Neutrophil (primary cell): ENCODE data around the gene CRYBB1.

Experiments
- H3K27ac ChIP-seq: fragments of 200-600 bp; sonication (generic); 2 replicates; pipeline ENCODE4 v1.5.1; 2016; ENCODE audit warnings: mild to moderate bottlenecking, moderate library complexity
- H3K27me3 ChIP-seq: fragments of 200-600 bp; sonication (generic); 2 replicates; pipeline ENCODE4 v1.6.0; 2016; ENCODE audit warnings: mild to moderate bottlenecking
- H3K36me3 ChIP-seq: fragments of 200-600 bp; sonication (generic); 2 replicates; pipeline ENCODE4 v1.5.1; 2017
- H3K4me1 ChIP-seq, 2 experiments: fragments of 200-600 bp in 1 of 2; sonication (generic) in 1 of 2; 1 replicate in 1 of 2; 2 replicates in 1 of 2; pipeline versions ENCODE4 v1.5.1 to v1.6.1; 2013 to 2016; ENCODE audit warnings: low read depth in 1 of 2, low read length in 1 of 2, mild to moderate bottlenecking in 1 of 2, moderate library complexity in 1 of 2; ENCODE audit not compliant: control insufficient read depth in 1 of 2, insufficient read depth in 1 of 2
- H3K4me3 ChIP-seq, 2 experiments: fragments of 200-600 bp in 1 of 2; sonication (generic) in 1 of 2; 1 replicate in 1 of 2; 2 replicates in 1 of 2; pipeline ENCODE4 v1.5.1; 2013 to 2016; ENCODE audit warnings: low read depth in 1 of 2, low read length in 1 of 2, mild to moderate bottlenecking in 1 of 2, moderate library complexity in 1 of 2
- H3K9me3 ChIP-seq: fragments of 200-600 bp; sonication (generic); 2 replicates; pipeline ENCODE4 v1.5.1; 2016
- TF ChIP-seq, protein P1 (sequence below): fragments of 200-600 bp; sonication (generic); IDR thresholded peaks from 2 replicates; pipeline ENCODE4 v1.5.1; 2016; ENCODE audit warnings: antibody characterized with exemption

The CRYBB1 gene

DNA sequence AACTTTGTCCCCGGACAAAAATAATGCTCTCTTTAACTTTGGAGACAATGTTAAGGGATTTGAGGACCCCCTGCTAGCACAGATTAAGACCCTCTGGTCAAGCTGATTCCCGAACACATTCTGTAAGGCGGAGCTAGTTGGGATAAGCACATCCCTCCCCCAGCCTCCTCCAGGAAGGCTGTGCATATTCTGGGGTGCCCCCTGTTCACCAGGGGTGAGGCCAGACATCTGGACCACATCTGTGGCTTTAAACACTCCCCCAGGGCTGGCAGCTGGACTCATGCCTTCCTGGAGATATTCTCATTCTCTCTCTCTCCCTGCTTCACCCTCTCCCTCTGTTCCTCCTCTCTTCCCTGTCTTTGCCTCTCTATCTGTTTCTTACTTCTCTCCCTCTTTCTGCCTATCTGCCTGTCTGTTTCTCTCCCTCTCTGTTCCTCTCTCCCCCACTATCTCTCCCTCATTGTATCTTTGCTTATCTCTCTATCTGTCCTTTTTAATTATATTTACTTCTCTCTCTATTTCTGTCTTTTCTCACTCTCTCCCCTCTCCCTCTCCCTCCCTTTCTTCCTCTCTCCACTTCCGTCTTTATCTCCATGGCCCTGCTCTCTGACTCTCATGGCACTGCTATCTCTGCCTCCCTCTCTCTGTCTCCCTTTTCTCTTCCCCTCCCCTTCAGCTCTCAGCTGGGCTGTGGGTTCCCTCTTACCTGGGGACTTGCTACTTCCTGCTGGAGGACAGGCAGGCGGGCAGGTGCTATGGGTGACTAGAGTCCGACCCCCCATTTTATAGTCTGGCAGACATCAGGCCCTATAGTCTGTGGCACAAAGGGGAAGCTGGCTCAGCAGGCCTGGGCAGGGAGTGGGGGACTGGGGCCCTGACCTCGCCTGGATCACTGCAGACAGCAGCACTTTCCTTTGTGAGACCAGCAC, at the start of gene CRYBB1:
Gene CRYBB1 (minus strand): TSS at position 757 of the 929 bp plus-strand sequence. CDS start 1,708 bp downstream, outside the sequence.
- no peaks in the 10 kb centered on the region for H3K27me3 ChIP-seq
- peaks cover 22 to 31% of the 10 kb centered on the region in 2 experiments for H3K4me1 ChIP-seq
- peak within 1 kb of the TSS; percentile 62 for H3K27ac ChIP-seq
- H3K4me3 ChIP-seq, result no peak within 1 kb of the TSS
- no peaks in the 10 kb centered on the region for H3K36me3 ChIP-seq
- no peaks in the 10 kb centered on the region for H3K9me3 ChIP-seq
- TF ChIP-seq, protein P1, sequence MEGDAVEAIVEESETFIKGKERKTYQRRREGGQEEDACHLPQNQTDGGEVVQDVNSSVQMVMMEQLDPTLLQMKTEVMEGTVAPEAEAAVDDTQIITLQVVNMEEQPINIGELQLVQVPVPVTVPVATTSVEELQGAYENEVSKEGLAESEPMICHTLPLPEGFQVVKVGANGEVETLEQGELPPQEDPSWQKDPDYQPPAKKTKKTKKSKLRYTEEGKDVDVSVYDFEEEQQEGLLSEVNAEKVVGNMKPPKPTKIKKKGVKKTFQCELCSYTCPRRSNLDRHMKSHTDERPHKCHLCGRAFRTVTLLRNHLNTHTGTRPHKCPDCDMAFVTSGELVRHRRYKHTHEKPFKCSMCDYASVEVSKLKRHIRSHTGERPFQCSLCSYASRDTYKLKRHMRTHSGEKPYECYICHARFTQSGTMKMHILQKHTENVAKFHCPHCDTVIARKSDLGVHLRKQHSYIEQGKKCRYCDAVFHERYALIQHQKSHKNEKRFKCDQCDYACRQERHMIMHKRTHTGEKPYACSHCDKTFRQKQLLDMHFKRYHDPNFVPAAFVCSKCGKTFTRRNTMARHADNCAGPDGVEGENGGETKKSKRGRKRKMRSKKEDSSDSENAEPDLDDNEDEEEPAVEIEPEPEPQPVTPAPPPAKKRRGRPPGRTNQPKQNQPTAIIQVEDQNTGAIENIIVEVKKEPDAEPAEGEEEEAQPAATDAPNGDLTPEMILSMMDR, result no peak

DNA sequence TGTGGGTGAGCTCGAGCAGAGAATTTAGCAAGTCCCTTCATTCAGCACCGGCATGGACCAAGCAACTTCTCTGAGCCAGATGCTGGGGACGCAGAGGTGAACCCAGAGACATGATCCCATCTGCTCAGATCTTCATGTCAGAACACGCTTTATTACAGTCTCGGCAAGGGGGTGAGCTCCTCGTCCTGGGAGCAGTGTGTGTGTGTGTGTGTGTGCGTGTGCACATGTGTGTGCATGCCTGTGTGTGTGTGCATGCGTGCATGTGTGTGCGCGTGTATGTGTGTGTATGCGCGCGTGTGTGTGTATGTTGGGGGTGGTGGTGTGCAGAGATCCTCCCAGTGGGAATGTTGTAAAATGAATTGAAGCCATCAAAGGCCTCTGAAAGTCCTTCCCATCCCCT, 49.3 kb upstream of the CRYBB1 start:
- Histone ChIP-seq H3K27ac (no peak overlapping the region), H3K36me3 (no peaks in the 10 kb centered on the region), H3K27me3 (no peaks in the 10 kb centered on the region), H3K9me3 (no peaks in the 10 kb centered on the region), H3K4me3 (no peak overlapping the region), H3K4me1 (peaks cover 48 to 51% of the 10 kb centered on the region in 2 experiments)
- TF ChIP-seq, protein P1, result no peak

DNA sequence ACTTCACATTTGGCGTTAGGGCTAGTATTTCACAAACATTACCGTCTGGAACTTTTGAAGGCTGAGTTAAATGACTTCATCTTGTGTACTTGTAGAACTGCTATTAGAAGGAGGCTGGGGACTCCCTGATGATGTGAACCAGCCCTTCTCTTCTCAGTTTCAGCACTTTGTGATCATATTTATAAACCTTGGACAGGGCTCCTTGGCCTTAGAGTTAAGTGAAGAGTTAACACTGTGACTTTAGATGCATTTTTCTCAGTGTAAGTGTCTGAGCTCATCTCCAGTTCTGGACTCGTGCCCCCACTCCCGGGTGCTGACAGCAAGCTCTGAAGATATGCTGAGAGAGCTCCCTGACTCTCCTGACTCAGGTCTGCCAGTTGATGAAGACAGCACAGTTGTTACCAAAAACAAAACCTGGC, 48.0 kb upstream of the CRYBB1 start:
- Histone ChIP-seq H3K9me3 (no peaks in the 10 kb centered on the region), H3K4me1 (peaks cover 44 to 46% of the 10 kb centered on the region in 2 experiments), H3K27me3 (no peaks in the 10 kb centered on the region), H3K27ac (no peak overlapping the region), H3K4me3 (no peak overlapping the region), H3K36me3 (no peaks in the 10 kb centered on the region)
- TF ChIP-seq, protein P1, result no peak

DNA sequence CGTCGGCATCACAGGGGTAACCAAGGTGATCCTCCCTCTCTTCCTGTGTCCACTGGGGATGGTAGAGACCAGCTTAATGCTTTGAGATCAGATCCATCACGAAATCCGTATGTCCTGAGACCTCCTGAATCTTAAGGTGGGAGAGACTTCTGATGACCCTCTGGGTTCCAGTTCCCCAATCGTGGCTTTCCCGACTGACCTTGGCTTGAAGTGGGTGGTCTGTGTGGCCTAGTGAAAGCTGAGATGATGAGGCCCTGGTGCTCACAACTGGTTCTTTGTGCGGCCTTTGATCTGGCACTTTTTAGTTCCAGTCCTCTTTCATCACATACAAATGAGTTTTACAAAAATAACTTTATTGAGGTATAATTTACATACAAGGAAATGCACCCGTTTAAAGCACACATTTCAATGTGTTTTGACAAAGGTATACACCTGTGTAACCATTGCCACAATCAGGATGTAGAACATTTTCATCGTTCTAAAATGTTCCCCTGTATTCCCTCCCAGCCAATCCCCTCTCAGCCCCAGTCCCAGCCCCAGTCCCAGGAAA, 45.6 kb upstream of the CRYBB1 start:
- Histone ChIP-seq H3K4me1 (peaks cover 44% of the 10 kb centered on the region in 2 experiments), H3K9me3 (no peaks in the 10 kb centered on the region), H3K27me3 (peaks cover 2% of the 10 kb centered on the region), H3K36me3 (no peaks in the 10 kb centered on the region), H3K27ac (no peak overlapping the region), H3K4me3 (no peak overlapping the region)
- TF ChIP-seq, protein P1, result no peak

DNA sequence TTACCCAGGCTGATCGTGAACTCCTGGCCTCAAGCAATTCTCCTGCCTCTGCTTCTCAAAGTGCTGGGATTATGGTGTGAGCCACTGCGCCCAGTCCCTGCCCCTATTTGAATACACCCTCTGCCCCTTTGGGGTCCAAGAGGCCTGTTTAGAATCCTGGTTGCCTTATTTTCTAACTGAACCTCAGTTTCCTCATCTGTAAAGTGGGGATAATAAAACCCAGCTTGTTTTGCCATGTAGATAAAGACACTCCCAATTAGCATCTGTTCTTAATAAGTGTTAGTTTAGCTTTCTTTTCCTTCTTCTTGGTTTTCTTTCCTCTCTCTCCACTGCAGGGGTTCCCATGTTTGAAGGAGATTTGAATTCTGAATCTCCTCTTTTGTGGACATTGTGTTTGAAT, 44.3 kb upstream of the CRYBB1 start:
- H3K27me3 ChIP-seq, result peaks cover 15% of the 10 kb centered on the region
- TF ChIP-seq, protein P1, result no peak
- no peaks in the 10 kb centered on the region for H3K36me3 ChIP-seq
- H3K4me1 ChIP-seq, result peaks cover 55 to 56% of the 10 kb centered on the region in 2 experiments
- H3K27ac ChIP-seq, result no peak overlapping the region
- no peak overlapping the region for H3K4me3 ChIP-seq
- H3K9me3 ChIP-seq, result no peaks in the 10 kb centered on the region
